GM18499 (cell line): ENCODE measurements around the gene TMC2.
A peak's percentile ranks its signal among the peaks of the same experiment; 100 is the strongest.
"Not testable (repeated sequence)": the region's sequence is repeated elsewhere in the genome, so short reads cannot be mapped to it uniquely, and the experiment has no call there.

Experiments used
- ATAC-seq: cut with Tn5 transposase; IDR thresholded peaks from one replicate; pipeline ENCODE4 v1.9.1; 2021; ENCODE audit warnings: moderate number of reproducible peaks; ENCODE audit not compliant: insufficient read depth, unreplicated experiment

TMC2 gene

GRCh38 chr20:2536560-2536986, at the start of gene TMC2:
Gene TMC2, plus strand, starts transcription at chr20:2536573. Its CDS starts 49 bp downstream, at chr20:2536622.
- no peak for ATAC-seq

GRCh38 chr20:2502808-2503384, 33.5 kb upstream of the TMC2 start:
- ATAC-seq: not testable (repeated sequence)

- ATAC-seq: not testable (repeated sequence)
These were observed 31.6 kb upstream of the TMC2 start for GRCh38 chr20:2504803-2505202.

- ATAC-seq: not testable (repeated sequence)
These were observed 29.9 kb upstream of the TMC2 start for GRCh38 chr20:2506426-2506825.

GRCh38 chr20:2507464-2507863, 28.9 kb upstream of the TMC2 start:
- no peak for ATAC-seq

- no peak for ATAC-seq
These were observed 28.3 kb upstream of the TMC2 start for GRCh38 chr20:2507875-2508630.

- ATAC-seq: peak; percentile 64
These were observed 27.5 kb upstream of the TMC2 start, which contains the start of gene ZNF343 for GRCh38 chr20:2508631-2509467. Gene ZNF343, minus strand, starts transcription at chr20:2508915. Its CDS starts 15,020 bp downstream, at chr20:2493895.

- ATAC-seq: no peak
These were observed 26.9 kb upstream of the TMC2 start for GRCh38 chr20:2509468-2509781.

GRCh38 chr20:2509794-2510193, 26.6 kb upstream of the TMC2 start:
- no peak for ATAC-seq

GRCh38 chr20:2515203-2515602, 21.2 kb upstream of the TMC2 start:
- no peak for ATAC-seq

GRCh38 chr20:2516399-2516798, 20.0 kb upstream of the TMC2 start:
- ATAC-seq: no peak

GRCh38 chr20:2518096-2518495, 18.3 kb upstream of the TMC2 start:
- ATAC-seq: no peak

- no peak for ATAC-seq
These were observed 17.8 kb upstream of the TMC2 start for GRCh38 chr20:2518558-2518957.

GRCh38 chr20:2519115-2519809, 17.1 kb upstream of the TMC2 start:
- ATAC-seq: no peak

- no peak for ATAC-seq
These were observed 15.8 kb upstream of the TMC2 start for GRCh38 chr20:2520617-2521016.

GRCh38 chr20:2521369-2522305, 14.7 kb upstream of the TMC2 start:
- ATAC-seq: no peak

- not testable (repeated sequence) for ATAC-seq
These were observed 13.4 kb upstream of the TMC2 start for GRCh38 chr20:2522826-2523429.

- ATAC-seq: no peak
These were observed 12.3 kb upstream of the TMC2 start for GRCh38 chr20:2523919-2524708.
